Trophoblast cell (in vitro differentiated cells and primary cell): ENCODE results near the gene GTSF1L. TPM values are rescaled to one million over a fixed set of nuclear protein-coding genes. Genes with fewer than 3 reads are reported as not detected.

Experiments
- DNase-seq, 2 donors: peaks; one replicate each; pipeline ENCODE4 v3.0.0-alpha.2; 2016
- H2AFZ ChIP-seq: 2 replicates; pipeline ENCODE4 v1.6.1; 2013; ENCODE audit warnings: low read length, moderate library complexity, mild to moderate bottlenecking; ENCODE audit not compliant: insufficient read depth, poor library complexity
- H2AK5ac ChIP-seq: 2 replicates; pipeline ENCODE4 v1.6.1; 2013; ENCODE audit warnings: mild to moderate bottlenecking, low read length
- H2BK120ac ChIP-seq: 2 replicates; pipeline ENCODE4 v1.6.1; 2013; ENCODE audit warnings: low read length, mild to moderate bottlenecking, moderate library complexity; ENCODE audit not compliant: insufficient read depth, poor library complexity
- H2BK12ac ChIP-seq: 2 replicates; pipeline ENCODE4 v1.6.1; 2013; ENCODE audit warnings: mild to moderate bottlenecking, low read length, moderate library complexity
- H2BK5ac ChIP-seq: 2 replicates; pipeline ENCODE4 v1.6.1; 2013; ENCODE audit warnings: low read length, low read depth, moderate library complexity, mild to moderate bottlenecking; ENCODE audit not compliant: poor library complexity
- H3K14ac ChIP-seq: 2 replicates; pipeline ENCODE4 v1.6.1; 2013; ENCODE audit warnings: mild to moderate bottlenecking, low read length
- H3K18ac ChIP-seq: 2 replicates; pipeline ENCODE4 v1.6.1; 2013; ENCODE audit warnings: mild to moderate bottlenecking, low read length
- H3K23ac ChIP-seq: 2 replicates; pipeline ENCODE4 v1.6.1; 2013; ENCODE audit warnings: low read length
- H3K27ac ChIP-seq: 2 replicates; pipeline ENCODE4 v1.5.1; 2013; ENCODE audit warnings: low read depth, mild to moderate bottlenecking, inconsistent platforms, low read length, moderate library complexity
- H3K27me3 ChIP-seq: 2 replicates; pipeline ENCODE4 v1.6.1; 2013; ENCODE audit warnings: inconsistent platforms, mild to moderate bottlenecking, low read length, moderate library complexity; ENCODE audit not compliant: insufficient read depth
- H3K36me3 ChIP-seq, 2 experiments: 1 replicate in 1 of 2; 2 replicates in 1 of 2; pipeline ENCODE4 v1.6.1; 2013; ENCODE audit warnings: low read length in 2 of 2, mild to moderate bottlenecking in 2 of 2, moderate library complexity in 1 of 2; ENCODE audit not compliant: insufficient read depth in 2 of 2, control insufficient read depth in 1 of 2
- H3K4ac ChIP-seq: 2 replicates; pipeline ENCODE4 v1.6.1; 2013; ENCODE audit warnings: low read depth, mild to moderate bottlenecking, low read length, moderate library complexity
- H3K4me1 ChIP-seq, 2 experiments: 1 replicate in 1 of 2; 2 replicates in 1 of 2; pipeline ENCODE4 v1.6.1; 2013; ENCODE audit warnings: low read length in 2 of 2, mild to moderate bottlenecking in 2 of 2, moderate library complexity in 1 of 2; ENCODE audit not compliant: insufficient read depth in 2 of 2, control insufficient read depth in 1 of 2
- H3K4me2 ChIP-seq: 2 replicates; pipeline ENCODE4 v1.6.1; 2013; ENCODE audit warnings: inconsistent platforms, mild to moderate bottlenecking, low read length, moderate library complexity
- H3K4me3 ChIP-seq: 2 replicates; pipeline ENCODE4 v1.5.1; 2013; ENCODE audit warnings: mild to moderate bottlenecking, low read depth, low read length, inconsistent platforms
- H3K79me1 ChIP-seq: one replicate; pipeline ENCODE4 v1.6.1; 2013; ENCODE audit warnings: low read length
- H3K79me2 ChIP-seq: 2 replicates; pipeline ENCODE4 v1.6.1; 2013; ENCODE audit warnings: low read length, mild to moderate bottlenecking; ENCODE audit not compliant: control insufficient read depth, insufficient read depth, poor library complexity
- H3K9ac ChIP-seq: 2 replicates; pipeline ENCODE4 v1.6.1; 2013; ENCODE audit warnings: mild to moderate bottlenecking, low read length
- H3K9me3 ChIP-seq: 2 replicates; pipeline ENCODE4 v1.6.1; 2013; ENCODE audit warnings: low read depth, mild to moderate bottlenecking, control low read depth, inconsistent platforms, low read length; ENCODE audit not compliant: insufficient read depth
- H4K12ac ChIP-seq: 2 replicates; pipeline ENCODE4 v1.6.1; 2013; ENCODE audit warnings: low read depth, mild to moderate bottlenecking, low read length, moderate library complexity
- H4K8ac ChIP-seq: 2 replicates; pipeline ENCODE4 v1.6.1; 2013; ENCODE audit warnings: low read depth, mild to moderate bottlenecking, low read length, moderate library complexity
- H4K91ac ChIP-seq: one replicate; pipeline ENCODE4 v1.6.1; 2013; ENCODE audit warnings: low read depth, mild to moderate bottlenecking, low read length, moderate library complexity
- WGBS: extraction: QIAGEN DNeasy Blood & Tissue Kit; methylation state at CpG from one replicate; pipeline ENCODE4 v1.1.7; 2013; ENCODE audit warnings: missing lambda C conversion rate; ENCODE audit not compliant: insufficient read length, insufficient coverage; ENCODE audit errors: extremely low coverage; 5-methylcytosine and 5-hydroxymethylcytosine counted together
- polyA plus RNA-seq: library from polyadenylated mRNA; stranded (reverse); fragments of 200-250 nt; gene quantifications from 2 replicates; pipeline ENCODE4 v1.2.3, GENCODE V29; 2013

GTSF1L gene
- not detected in 2 replicates for polyA plus RNA-seq

DNA sequence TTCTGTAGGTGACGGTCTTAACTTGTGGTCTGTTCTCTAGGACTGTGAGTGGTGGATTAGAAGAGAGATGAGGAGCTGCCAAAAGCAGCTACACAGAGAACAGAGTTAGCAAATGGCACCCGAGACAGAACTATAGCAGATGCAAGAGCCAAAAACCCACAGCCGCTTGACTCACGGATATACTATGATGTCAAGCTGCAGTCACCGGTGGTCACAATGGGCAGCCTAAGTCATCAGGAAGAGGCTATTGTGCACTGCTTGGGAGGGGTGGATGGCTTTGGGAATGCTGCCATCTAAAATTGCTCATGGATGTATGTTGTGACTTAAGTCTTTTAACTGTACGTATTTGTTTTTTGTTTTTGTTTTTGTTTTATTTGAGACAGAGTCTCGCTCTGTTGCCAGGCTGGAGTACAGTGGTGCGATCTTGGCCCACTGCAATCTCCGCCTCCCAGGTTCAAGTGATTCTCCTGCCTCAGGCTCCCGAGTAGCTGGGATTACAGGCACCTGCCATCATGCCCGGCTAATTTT, at the start of gene GTSF1L:
GTSF1L (minus strand) TSS at position 192 of the 528 bp plus-strand sequence. CDS start 308 bp downstream, outside the sequence.
- Histone ChIP-seq H3K27me3 (no peaks in the 10 kb centered on the region), H2AFZ (no peak within 1 kb of the TSS), H3K9ac (no peak within 1 kb of the TSS), H3K18ac (no peak within 1 kb of the TSS), H3K79me1 (no peaks in the 10 kb centered on the region), H2AK5ac (no peak within 1 kb of the TSS), H2BK12ac (no peak within 1 kb of the TSS), H3K36me3 (no peaks in the 10 kb centered on the region), H4K8ac (no peak within 1 kb of the TSS), H3K23ac (no peak within 1 kb of the TSS), H3K4me2 (no peak within 1 kb of the TSS), H4K12ac (no peak within 1 kb of the TSS), H3K27ac (no peak within 1 kb of the TSS), H2BK120ac (no peak within 1 kb of the TSS), H3K4me3 (no peak within 1 kb of the TSS), H3K4me1 (no peaks in the 10 kb centered on the region), H2BK5ac (no peak within 1 kb of the TSS), H3K79me2 (no peaks in the 10 kb centered on the region), H3K9me3 (no peaks in the 10 kb centered on the region), H3K4ac (no peak within 1 kb of the TSS), H4K91ac (no peak within 1 kb of the TSS), H3K14ac (no peak within 1 kb of the TSS)
- DNase-seq = no peak
- WGBS = no CpG with 5 or more reads among the region's 11 CpGs

GRCh38 chr20:43774754-43775153, 48.0 kb upstream of the GTSF1L start:
- no peaks in the 10 kb centered on the region for H3K4me1 ChIP-seq
- no peak overlapping the region for H3K4me2 ChIP-seq
- no peaks in the 10 kb centered on the region for H3K79me2 ChIP-seq
- no peaks in the 10 kb centered on the region for H3K27me3 ChIP-seq
- peaks cover 5% of the 10 kb centered on the region for H3K9me3 ChIP-seq
- no peak overlapping the region for H3K4ac ChIP-seq
- H2BK120ac ChIP-seq = no peak overlapping the region
- H2AK5ac ChIP-seq = no peak overlapping the region
- DNase-seq = no peak
- H2AFZ ChIP-seq = no peak overlapping the region
- H3K23ac ChIP-seq = no peak overlapping the region
- H3K36me3 ChIP-seq = no peaks in the 10 kb centered on the region
- H2BK12ac ChIP-seq = no peak overlapping the region
- H4K8ac ChIP-seq = no peak overlapping the region
- H4K12ac ChIP-seq = no peak overlapping the region
- WGBS = no CpG with 5 or more reads among the region's 10 CpGs
- H4K91ac ChIP-seq = no peak overlapping the region
- H3K9ac ChIP-seq = no peak overlapping the region
- H3K18ac ChIP-seq = no peak overlapping the region
- H3K4me3 ChIP-seq = no peak overlapping the region
- H2BK5ac ChIP-seq = no peak overlapping the region
- H3K79me1 ChIP-seq = no peaks in the 10 kb centered on the region
- no peak overlapping the region for H3K27ac ChIP-seq
- H3K14ac ChIP-seq = no peak overlapping the region

DNA sequence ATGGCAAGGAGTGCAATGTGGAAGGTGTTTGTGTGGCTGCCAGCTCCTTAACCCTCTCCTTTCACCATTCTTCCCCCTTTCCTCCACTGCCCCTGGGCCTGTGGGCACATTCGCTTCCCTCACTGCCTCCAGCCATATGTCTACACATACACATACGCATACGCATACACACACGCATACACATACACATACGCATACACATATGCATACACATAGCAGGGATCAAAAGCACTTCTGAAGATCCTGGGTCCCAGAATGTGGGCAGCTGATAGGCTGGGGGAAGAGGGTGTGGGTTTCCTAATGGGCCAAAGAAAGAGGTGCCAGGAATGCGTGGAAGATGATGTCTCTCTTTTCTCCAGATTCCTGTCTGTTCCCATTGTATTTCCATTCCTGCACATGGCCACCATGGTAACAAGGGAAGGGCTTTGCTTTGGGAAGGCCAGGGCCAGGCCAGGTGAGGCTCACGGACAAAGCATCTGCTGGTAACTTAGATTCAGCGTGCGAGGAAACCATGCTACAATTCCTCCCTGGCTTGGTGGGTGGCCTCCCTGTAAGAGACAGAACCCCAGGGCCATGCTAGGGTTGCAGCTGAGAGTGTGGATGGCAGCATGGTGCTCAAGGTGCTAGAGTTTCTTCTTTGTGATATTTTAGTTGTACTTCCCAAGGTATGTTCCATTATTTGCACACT, 44.8 kb upstream of the GTSF1L start:
- WGBS = no CpG with 5 or more reads among the region's 9 CpGs
- H3K4me3 ChIP-seq = no peak overlapping the region
- H3K4me1 ChIP-seq = no peaks in the 10 kb centered on the region
- no peaks in the 10 kb centered on the region for H3K79me1 ChIP-seq
- no peak overlapping the region for H3K23ac ChIP-seq
- H2BK5ac ChIP-seq = no peak overlapping the region
- H4K91ac ChIP-seq = no peak overlapping the region
- H4K12ac ChIP-seq = no peak overlapping the region
- no peak overlapping the region for H3K18ac ChIP-seq
- no peak overlapping the region for H3K27ac ChIP-seq
- no peak overlapping the region for H3K4me2 ChIP-seq
- H3K9me3 ChIP-seq = peaks cover 2% of the 10 kb centered on the region
- H3K4ac ChIP-seq = no peak overlapping the region
- H2AK5ac ChIP-seq = no peak overlapping the region
- H2BK120ac ChIP-seq = no peak overlapping the region
- H4K8ac ChIP-seq = no peak overlapping the region
- H3K9ac ChIP-seq = no peak overlapping the region
- no peaks in the 10 kb centered on the region for H3K27me3 ChIP-seq
- no peak overlapping the region for H2BK12ac ChIP-seq
- H3K79me2 ChIP-seq = no peaks in the 10 kb centered on the region
- DNase-seq = no peak
- H3K36me3 ChIP-seq = no peaks in the 10 kb centered on the region
- H3K14ac ChIP-seq = no peak overlapping the region
- H2AFZ ChIP-seq = no peak overlapping the region

- Histone ChIP-seq H3K4me1 (no peaks in the 10 kb centered on the region), H3K23ac (no peak overlapping the region), H3K4ac (no peak overlapping the region), H3K4me2 (no peak overlapping the region), H2BK120ac (no peak overlapping the region), H3K9ac (no peak overlapping the region), H3K79me1 (no peaks in the 10 kb centered on the region), H3K18ac (no peak overlapping the region), H2BK5ac (no peak overlapping the region), H2AK5ac (no peak overlapping the region), H4K91ac (no peak overlapping the region), H4K12ac (no peak overlapping the region), H3K36me3 (no peaks in the 10 kb centered on the region), H3K4me3 (no peak overlapping the region), H3K79me2 (no peaks in the 10 kb centered on the region), H3K27me3 (no peaks in the 10 kb centered on the region), H3K9me3 (no peaks in the 10 kb centered on the region), H3K27ac (no peak overlapping the region), H4K8ac (no peak overlapping the region), H2BK12ac (no peak overlapping the region), H2AFZ (no peak overlapping the region), H3K14ac (no peak overlapping the region)
- no peak for DNase-seq
- WGBS = no CpG with 5 or more reads among the region's 3 CpGs
Observed at GRCh38 chr20:43770342-43770741, 43.5 kb upstream of the GTSF1L start.
